ENCODE results near the gene SSTR3. TPM values are rescaled to one million over a fixed set of nuclear protein-coding genes. Genes with fewer than 3 reads are reported as not detected.

SSTR3 gene
- total RNA-seq, 1 donor from 2014 or later: not detected

DNA sequence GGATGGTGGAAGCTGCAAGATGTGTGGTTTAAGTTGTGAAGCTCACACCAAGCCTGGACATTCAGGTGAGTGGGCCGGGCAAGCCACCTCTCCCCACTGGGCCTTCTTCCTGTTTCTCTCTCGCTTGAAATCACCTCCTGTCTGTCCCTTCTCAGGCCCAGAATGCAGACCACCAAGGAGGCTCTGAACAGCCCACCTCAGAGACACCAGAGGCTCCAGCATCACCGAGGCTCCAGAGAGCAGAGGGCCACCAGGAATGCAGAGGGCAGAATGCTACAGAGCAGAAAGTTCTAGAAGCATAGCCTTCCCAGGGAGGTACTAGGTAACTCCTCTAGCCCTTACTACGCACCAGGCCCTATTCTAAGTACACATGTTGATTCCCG lies 47.8 kb downstream of the SSTR3 start:
- H3K27me3 ChIP-seq (ENCODE audit: control insufficient read depth, insufficient read depth, low read length): peaks cover 3% of the 10 kb centered on the region
- H3K4me3 ChIP-seq (ENCODE audit: low read depth, low read length): no peak overlapping the region
- H3K36me3 ChIP-seq (ENCODE audit: control insufficient read depth, insufficient read depth, low read length): no peaks in the 10 kb centered on the region
- DNase-seq (ENCODE audit: low read depth): no peak
- TF ChIP-seq, protein P1, sequence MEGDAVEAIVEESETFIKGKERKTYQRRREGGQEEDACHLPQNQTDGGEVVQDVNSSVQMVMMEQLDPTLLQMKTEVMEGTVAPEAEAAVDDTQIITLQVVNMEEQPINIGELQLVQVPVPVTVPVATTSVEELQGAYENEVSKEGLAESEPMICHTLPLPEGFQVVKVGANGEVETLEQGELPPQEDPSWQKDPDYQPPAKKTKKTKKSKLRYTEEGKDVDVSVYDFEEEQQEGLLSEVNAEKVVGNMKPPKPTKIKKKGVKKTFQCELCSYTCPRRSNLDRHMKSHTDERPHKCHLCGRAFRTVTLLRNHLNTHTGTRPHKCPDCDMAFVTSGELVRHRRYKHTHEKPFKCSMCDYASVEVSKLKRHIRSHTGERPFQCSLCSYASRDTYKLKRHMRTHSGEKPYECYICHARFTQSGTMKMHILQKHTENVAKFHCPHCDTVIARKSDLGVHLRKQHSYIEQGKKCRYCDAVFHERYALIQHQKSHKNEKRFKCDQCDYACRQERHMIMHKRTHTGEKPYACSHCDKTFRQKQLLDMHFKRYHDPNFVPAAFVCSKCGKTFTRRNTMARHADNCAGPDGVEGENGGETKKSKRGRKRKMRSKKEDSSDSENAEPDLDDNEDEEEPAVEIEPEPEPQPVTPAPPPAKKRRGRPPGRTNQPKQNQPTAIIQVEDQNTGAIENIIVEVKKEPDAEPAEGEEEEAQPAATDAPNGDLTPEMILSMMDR (IDR thresholded peaks at IDR 0.05; ENCODE audit: insufficient read depth, low read length, poor library complexity, severe bottlenecking): no peak

DNA sequence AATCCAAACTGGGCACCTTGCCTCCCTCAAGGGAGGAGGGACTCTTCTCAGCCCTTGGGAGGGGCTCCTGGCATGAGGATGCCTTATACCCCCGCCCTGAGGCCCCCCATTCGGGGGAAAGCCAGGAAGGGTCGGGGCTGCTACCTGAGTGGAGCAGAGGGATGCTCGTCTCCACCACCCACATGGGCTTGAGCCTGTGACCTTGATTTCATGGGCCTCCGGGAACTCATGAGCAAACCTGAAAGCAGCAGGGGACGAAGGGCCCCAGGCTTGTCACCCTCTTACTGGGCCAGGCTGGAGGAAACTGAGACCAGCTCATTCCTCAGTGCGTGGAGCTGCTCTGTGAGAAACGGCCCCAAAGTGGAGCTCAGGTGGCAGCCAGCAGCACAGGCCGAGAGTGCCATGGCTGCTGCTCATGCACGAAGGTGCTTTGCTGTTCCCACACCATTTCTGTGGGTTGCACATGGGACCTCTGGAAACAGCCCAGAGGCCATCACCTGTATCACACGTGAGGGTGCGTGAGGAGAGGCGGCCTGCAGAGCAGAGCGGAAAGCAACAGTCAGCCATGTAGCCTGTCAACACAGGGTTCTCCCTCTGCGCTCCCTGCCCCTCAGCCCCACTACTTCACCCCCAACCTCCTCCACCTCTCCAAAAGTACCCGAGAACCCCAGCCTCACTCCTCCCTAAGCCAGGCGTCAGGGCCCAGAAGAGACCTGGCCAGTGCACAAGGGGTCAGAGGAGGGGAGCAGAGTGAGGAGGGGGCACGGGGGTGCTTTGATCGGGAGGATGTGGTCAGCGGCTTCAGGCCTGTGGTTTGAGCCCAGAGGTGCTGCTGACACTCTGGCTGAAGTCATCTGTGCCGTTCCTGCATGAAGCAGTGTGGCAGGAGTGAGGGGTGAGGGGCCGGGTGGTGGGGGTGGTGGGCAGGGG lies 48.4 kb downstream of the SSTR3 start:
- no peak for DNase-seq (ENCODE audit: low read depth)
- no peaks in the 10 kb centered on the region for H3K27me3 ChIP-seq (ENCODE audit: control insufficient read depth, insufficient read depth, low read length)
- TF ChIP-seq, protein P1 (IDR thresholded peaks at IDR 0.05; ENCODE audit: insufficient read depth, low read length, poor library complexity, severe bottlenecking): no peak
- no peak overlapping the region for H3K4me3 ChIP-seq (ENCODE audit: low read depth, low read length)
- no peaks in the 10 kb centered on the region for H3K36me3 ChIP-seq (ENCODE audit: control insufficient read depth, insufficient read depth, low read length)

DNA sequence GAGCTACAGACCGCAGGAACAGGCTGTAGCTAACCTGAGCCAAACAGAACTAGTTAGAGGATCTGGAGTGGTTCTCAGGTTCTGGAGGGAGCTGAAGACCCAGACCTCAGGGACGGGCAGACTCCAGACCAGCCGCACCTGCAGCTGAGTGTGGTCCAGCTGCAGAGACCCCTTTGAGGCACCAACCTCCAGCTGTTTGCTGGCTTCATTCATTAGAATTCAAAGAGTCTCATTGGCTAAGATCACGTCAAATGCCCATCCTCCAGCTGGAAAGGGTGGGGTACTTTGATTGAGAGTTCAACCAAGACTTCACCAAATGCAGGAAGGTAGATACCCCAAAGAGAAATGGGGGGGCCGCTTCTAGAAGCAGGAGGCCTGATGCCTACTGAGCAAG lies 49.2 kb downstream of the SSTR3 start:
- DNase-seq (ENCODE audit: low read depth): no peak
- no peaks in the 10 kb centered on the region for H3K27me3 ChIP-seq (ENCODE audit: control insufficient read depth, insufficient read depth, low read length)
- TF ChIP-seq, protein P1 (IDR thresholded peaks at IDR 0.05; ENCODE audit: insufficient read depth, low read length, poor library complexity, severe bottlenecking): no peak
- no peaks in the 10 kb centered on the region for H3K36me3 ChIP-seq (ENCODE audit: control insufficient read depth, insufficient read depth, low read length)
- no peak overlapping the region for H3K4me3 ChIP-seq (ENCODE audit: low read depth, low read length)

DNA sequence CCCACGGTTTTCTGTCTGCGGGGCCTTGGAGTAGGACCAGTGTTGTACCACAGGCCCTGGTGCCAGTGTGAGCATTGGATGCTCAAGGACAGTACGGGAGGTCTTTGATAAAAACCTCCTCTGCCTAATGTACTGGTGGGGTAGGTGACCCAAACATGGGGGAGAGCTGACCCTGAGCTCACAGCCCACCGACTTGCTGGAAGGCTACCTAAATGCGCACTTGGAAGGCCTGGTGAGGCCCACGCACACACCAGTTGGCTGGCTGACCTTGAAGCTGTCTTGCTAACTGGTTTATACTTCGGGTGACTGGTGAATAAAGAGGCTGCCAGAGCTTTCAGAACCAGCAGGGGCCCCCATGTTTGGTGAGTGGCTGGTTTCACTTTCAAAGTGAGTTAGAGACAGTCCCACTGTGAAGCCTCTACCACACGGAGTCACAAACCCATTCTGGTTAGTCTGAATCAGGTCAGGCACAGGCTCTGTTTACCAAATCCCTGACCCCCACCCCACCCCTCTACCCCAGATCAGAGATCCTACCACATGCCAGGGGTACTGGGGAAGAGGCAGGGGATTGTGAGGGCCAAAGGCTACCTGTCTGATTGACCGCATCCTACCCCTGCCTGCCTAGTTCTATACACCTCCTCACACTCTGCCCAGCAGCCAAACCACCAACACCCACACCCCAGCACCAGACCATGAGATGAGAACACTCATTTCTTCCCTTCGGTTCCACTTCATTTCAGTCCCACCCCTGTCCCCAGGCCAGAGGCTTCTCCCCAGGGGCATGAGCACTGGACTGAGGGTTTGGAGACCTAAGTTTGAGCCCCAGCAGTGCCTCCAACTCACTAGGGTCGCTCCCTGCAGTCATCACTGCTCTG lies 49.8 kb downstream of the SSTR3 start:
- TF ChIP-seq, protein P1 (IDR thresholded peaks at IDR 0.05; ENCODE audit: insufficient read depth, low read length, poor library complexity, severe bottlenecking): no peak
- no peak for DNase-seq (ENCODE audit: low read depth)
- Histone ChIP-seq H3K36me3 (ENCODE audit: control insufficient read depth, insufficient read depth, low read length) (no peaks in the 10 kb centered on the region), H3K27me3 (ENCODE audit: control insufficient read depth, insufficient read depth, low read length) (no peaks in the 10 kb centered on the region), H3K4me3 (ENCODE audit: low read depth, low read length) (no peak overlapping the region)

DNA sequence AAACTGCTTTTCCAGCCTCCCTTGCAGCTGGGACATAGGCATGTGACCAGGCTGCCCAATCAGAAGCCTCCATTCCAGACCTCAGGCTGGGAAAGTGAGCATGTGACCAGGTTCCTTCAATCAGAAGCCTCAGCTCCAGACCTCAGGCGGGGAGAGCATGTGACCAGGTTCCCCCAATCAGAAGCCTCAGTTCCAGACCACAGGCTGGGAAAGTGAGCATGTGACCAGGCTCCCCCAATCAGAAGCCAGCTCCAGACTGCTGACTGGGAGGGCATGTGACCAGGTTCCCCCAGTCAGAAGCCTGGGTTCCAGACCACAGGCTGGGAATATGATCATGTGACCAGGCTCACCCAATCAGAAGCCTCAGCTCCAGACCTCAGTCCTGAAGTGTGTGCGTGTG lies 50.8 kb downstream of the SSTR3 start:
- Histone ChIP-seq H3K4me3 (ENCODE audit: low read depth, low read length) (no peak overlapping the region), H3K36me3 (ENCODE audit: control insufficient read depth, insufficient read depth, low read length) (no peaks in the 10 kb centered on the region), H3K27me3 (ENCODE audit: control insufficient read depth, insufficient read depth, low read length) (no peaks in the 10 kb centered on the region)
- TF ChIP-seq, protein P1 (IDR thresholded peaks at IDR 0.05; ENCODE audit: insufficient read depth, low read length, poor library complexity, severe bottlenecking): no peak
- no peak for DNase-seq (ENCODE audit: low read depth)
